Measurements from ENCODE around the gene MED29.

DNA sequence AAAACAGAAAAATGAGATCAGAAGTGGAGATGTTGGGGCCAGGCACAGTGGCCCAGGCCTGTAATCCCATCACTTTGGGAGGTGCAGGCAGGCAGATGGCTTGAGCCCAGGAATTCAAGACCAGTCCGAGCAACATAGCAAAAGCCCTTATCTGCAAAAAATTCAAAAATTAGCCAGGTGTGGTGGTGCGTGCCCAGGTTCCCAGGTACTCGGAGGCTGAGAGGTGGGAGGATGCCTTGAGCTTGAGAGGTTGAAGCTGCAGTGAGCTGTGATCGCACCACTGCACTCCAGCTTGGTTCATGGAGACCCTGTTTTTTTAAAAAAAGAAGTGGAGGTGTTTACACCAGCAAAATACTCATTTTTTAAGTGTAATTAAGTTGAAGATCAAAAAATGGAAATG, 8.9 kb downstream of the MED29 start:
- TF ChIP-seq TCF12 (IDR thresholded peaks at IDR 0.05; ENCODE audit: low read depth): no peak
- TF ChIP-seq TAF1 (IDR thresholded peaks at IDR 0.05; ENCODE audit: low read depth): no peak
- TF ChIP-seq EP300 (IDR thresholded peaks at IDR 0.05; ENCODE audit: borderline replicate concordance): no peak
- no peak for TF ChIP-seq CEBPB (IDR thresholded peaks at IDR 0.05)
- TF ChIP-seq, protein P1, sequence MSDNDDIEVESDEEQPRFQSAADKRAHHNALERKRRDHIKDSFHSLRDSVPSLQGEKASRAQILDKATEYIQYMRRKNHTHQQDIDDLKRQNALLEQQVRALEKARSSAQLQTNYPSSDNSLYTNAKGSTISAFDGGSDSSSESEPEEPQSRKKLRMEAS (IDR thresholded peaks at IDR 0.05): no peak

Data from Ishikawa (cell line).